Glutamatergic neuron (in vitro differentiated cells): Measurements from ENCODE around the gene COL9A1. TPM values are rescaled to one million over a fixed set of nuclear protein-coding genes. Genes with fewer than 3 reads are reported as not detected.

Experiments used
- DNase-seq: peaks from one replicate; pipeline ENCODE4 v3.0.0; 2022
- H3K27ac Mint-ChIP-seq: one replicate; pipeline ENCODE4 v1.8.0; 2020; ENCODE audit warnings: mild to moderate bottlenecking, mixed read lengths, inconsistent platforms; ENCODE audit not compliant: unreplicated experiment
- H3K27me3 Mint-ChIP-seq: one replicate; pipeline ENCODE4 v1.8.0; 2020; ENCODE audit warnings: mild to moderate bottlenecking, moderate library complexity, mixed read lengths, inconsistent platforms; ENCODE audit not compliant: unreplicated experiment
- H3K36me3 Mint-ChIP-seq: one replicate; pipeline ENCODE4 v1.8.0; 2020; ENCODE audit warnings: mild to moderate bottlenecking, mixed read lengths, inconsistent platforms; ENCODE audit not compliant: unreplicated experiment
- H3K4me1 Mint-ChIP-seq: one replicate; pipeline ENCODE4 v1.8.0; 2020; ENCODE audit warnings: mild to moderate bottlenecking, low read depth, mixed read lengths, inconsistent platforms; ENCODE audit not compliant: unreplicated experiment
- H3K4me3 Mint-ChIP-seq: one replicate; pipeline ENCODE4 v1.8.0; 2020; ENCODE audit warnings: mild to moderate bottlenecking, mixed read lengths, inconsistent platforms; ENCODE audit not compliant: unreplicated experiment
- H3K9me3 Mint-ChIP-seq: one replicate; pipeline ENCODE4 v1.8.0; 2020; ENCODE audit warnings: mild to moderate bottlenecking, moderate library complexity, mixed read lengths, inconsistent platforms; ENCODE audit not compliant: unreplicated experiment
- total RNA-seq: library from RNA; stranded (reverse); fragmentation: NEBNext Ultra II Directional; extraction: Animal tissue kit (Norgen Biotek cat#: 25700); gene quantifications from one replicate; pipeline ENCODE4 v1.2.1, GENCODE V29; 2021; ENCODE audit not compliant: unreplicated experiment
- TF ChIP-seq, protein P1 (sequence below): fragments of 200-600 bp; sonication (generic); IDR thresholded peaks from one replicate; pipeline ENCODE4 v1.5.0; 2021; ENCODE audit not compliant: partially characterized antibody, unreplicated experiment

The COL9A1 gene
- total RNA-seq, 1 donor from 2014 or later, result 1.8 TPM

DNA sequence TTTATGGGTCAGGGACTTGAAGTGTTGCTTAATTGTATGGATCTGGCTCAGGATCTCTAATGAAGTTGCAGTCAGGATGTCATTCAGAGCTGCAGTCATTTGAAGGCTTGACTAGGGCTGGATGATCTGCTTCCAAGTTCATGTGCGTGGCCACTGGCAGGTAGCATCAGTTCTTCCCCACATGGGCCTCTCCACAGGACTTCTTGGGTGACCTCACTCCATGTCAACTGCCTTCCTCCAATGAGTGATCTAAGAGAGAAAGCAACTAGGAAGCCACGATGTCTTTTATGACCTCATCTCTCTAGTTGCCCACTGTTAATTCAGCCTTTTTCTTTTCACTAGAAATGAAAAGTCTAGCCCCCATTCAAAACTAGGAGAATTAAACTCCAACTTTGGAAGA, 104.1 kb downstream of the COL9A1 start:
- H3K36me3 Mint-ChIP-seq, result no peaks in the 10 kb centered on the region
- H3K27ac Mint-ChIP-seq, result no peak overlapping the region
- H3K4me3 Mint-ChIP-seq, result no peak overlapping the region
- DNase-seq, result no peak
- peaks cover 3% of the 10 kb centered on the region for H3K4me1 Mint-ChIP-seq
- no peaks in the 10 kb centered on the region for H3K9me3 Mint-ChIP-seq
- H3K27me3 Mint-ChIP-seq, result no peaks in the 10 kb centered on the region
- TF ChIP-seq, protein P1, sequence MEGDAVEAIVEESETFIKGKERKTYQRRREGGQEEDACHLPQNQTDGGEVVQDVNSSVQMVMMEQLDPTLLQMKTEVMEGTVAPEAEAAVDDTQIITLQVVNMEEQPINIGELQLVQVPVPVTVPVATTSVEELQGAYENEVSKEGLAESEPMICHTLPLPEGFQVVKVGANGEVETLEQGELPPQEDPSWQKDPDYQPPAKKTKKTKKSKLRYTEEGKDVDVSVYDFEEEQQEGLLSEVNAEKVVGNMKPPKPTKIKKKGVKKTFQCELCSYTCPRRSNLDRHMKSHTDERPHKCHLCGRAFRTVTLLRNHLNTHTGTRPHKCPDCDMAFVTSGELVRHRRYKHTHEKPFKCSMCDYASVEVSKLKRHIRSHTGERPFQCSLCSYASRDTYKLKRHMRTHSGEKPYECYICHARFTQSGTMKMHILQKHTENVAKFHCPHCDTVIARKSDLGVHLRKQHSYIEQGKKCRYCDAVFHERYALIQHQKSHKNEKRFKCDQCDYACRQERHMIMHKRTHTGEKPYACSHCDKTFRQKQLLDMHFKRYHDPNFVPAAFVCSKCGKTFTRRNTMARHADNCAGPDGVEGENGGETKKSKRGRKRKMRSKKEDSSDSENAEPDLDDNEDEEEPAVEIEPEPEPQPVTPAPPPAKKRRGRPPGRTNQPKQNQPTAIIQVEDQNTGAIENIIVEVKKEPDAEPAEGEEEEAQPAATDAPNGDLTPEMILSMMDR, result no peak

DNA sequence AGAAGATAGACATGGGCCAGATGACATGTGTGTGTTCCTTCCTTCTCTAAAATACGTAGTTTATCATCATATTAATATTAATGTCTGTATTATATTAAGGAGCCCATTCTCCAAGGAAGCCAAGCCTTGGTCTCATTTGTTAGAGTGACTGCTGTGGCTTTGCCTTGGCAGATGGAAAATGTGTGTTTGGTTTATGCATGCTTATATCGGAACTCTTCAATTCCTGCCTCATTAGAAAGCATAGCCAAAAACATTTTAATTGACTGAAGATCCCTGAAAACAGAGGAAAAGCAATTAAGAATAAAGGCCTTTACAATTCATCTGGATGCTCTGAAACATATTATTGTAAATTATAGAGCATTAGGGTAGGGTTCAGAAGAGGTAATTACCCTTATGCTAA, 106.4 kb downstream of the COL9A1 start:
- Mint-ChIP-seq H3K36me3 (no peaks in the 10 kb centered on the region), H3K4me3 (no peak overlapping the region)

DNA sequence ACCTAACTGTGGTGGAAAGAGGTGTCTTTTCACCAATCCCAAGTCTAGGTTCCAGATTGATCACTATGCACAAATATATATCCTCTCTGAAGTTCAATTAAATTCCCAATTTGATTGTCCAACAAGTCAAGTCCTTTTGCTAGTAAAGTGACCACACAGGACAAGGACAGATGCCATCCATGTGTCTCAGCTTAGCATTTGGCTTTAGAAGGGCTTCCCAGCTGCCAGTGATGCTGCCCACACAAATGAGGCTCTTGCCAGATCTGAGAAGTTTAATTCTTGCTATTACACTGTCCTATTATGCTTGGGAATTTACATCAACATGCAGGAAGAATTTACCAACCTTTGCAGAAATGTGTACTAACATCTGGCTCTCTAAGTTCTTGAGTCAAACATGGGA, 108.5 kb downstream of the COL9A1 start:
- no peak overlapping the region for H3K4me3 Mint-ChIP-seq
- DNase-seq, result no peak
- no peak overlapping the region for H3K27ac Mint-ChIP-seq
- no peaks in the 10 kb centered on the region for H3K36me3 Mint-ChIP-seq
- TF ChIP-seq, protein P1, result no peak
- peaks cover 3% of the 10 kb centered on the region for H3K4me1 Mint-ChIP-seq
- H3K27me3 Mint-ChIP-seq, result no peaks in the 10 kb centered on the region
- no peaks in the 10 kb centered on the region for H3K9me3 Mint-ChIP-seq

More for the DNA sequence above, 106.4 kb downstream of the COL9A1 start:
- Mint-ChIP-seq H3K9me3 (no peaks in the 10 kb centered on the region), H3K27ac (no peak overlapping the region), H3K27me3 (no peaks in the 10 kb centered on the region), H3K4me1 (peaks cover 3% of the 10 kb centered on the region)
- TF ChIP-seq, protein P1, result no peak
- DNase-seq, result no peak

- no peaks in the 10 kb centered on the region for H3K9me3 Mint-ChIP-seq
- H3K27ac Mint-ChIP-seq, result no peak overlapping the region
- H3K36me3 Mint-ChIP-seq, result no peaks in the 10 kb centered on the region
- no peaks in the 10 kb centered on the region for H3K27me3 Mint-ChIP-seq
- no peak for DNase-seq
- TF ChIP-seq, protein P1, result no peak
- H3K4me3 Mint-ChIP-seq, result no peak overlapping the region
- H3K4me1 Mint-ChIP-seq, result no peaks in the 10 kb centered on the region
Observed at GRCh38 chr6:70188202-70188601, 114.7 kb downstream of the COL9A1 start.

DNA sequence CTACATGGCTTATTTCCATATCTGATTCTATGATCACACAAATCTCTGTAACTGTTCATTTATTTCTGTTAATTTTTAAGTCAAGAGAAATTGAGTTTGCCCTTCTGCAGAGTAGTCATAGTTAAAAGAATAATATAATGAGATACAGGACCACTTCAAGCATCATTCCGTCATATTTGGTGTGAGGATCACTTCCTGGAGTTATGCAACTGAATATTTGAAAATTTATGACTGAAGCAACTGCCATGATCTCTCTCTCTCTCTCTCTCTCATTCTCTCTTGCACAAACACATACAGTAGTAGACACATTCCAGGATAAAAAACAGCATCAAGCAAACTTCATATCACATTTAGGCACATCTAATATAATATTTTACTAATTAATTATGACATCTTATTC, 116.4 kb downstream of the COL9A1 start:
- Mint-ChIP-seq H3K27me3 (no peaks in the 10 kb centered on the region), H3K9me3 (no peaks in the 10 kb centered on the region), H3K36me3 (no peaks in the 10 kb centered on the region), H3K27ac (no peak overlapping the region), H3K4me1 (no peaks in the 10 kb centered on the region), H3K4me3 (no peak overlapping the region)
- DNase-seq, result no peak
- TF ChIP-seq, protein P1, result no peak
